HG03342 (cell line): ENCODE data around the gene ASCL4.
"Not testable (repeated sequence)": the region's sequence is repeated elsewhere in the genome, so short reads cannot be mapped to it uniquely, and the experiment has no call there.

Experiments
- ATAC-seq: cut with Tn5 transposase; IDR thresholded peaks from one replicate; pipeline ENCODE4 v1.9.1; 2021; ENCODE audit warnings: mild to moderate bottlenecking, moderate library complexity; ENCODE audit not compliant: unreplicated experiment

Gene ASCL4, protein sequence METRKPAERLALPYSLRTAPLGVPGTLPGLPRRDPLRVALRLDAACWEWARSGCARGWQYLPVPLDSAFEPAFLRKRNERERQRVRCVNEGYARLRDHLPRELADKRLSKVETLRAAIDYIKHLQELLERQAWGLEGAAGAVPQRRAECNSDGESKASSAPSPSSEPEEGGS

DNA sequence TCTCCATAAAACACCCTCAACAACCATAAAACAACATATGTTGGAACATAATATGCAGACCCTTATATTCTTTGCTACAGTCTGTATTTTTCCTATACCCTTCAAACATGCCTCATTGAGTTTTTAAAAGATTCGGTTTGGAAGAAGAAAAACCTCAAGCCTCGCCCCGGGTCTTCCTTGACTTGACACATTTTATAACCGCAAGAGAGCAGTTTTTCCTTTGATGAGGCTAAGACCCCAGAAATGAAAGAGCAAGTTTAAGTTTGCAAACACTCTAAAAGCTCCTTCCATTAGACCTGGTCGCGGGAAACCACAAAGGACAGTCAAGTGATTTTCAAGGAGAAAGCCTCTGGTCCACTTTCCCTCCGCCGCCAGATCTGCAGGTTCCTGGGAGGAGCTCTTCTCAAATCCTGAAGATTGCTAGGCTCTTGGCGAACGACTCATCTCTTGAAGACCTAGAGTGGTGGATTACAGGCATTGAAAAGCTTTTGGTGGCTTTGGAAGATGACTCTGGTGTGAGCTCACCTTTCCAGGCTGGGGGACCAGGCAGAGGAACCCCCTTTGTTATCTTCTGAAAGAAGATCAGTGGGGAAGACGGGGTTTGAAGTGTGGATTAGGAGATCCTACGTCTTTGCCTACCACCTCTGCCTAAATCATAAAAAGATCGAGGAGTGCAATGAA, at the start of gene ASCL4:
Gene ASCL4 (plus strand): TSS at position 356 of the 681 bp plus-strand sequence. CDS start 515 bp downstream, outside the sequence.
- no peak for ATAC-seq

DNA sequence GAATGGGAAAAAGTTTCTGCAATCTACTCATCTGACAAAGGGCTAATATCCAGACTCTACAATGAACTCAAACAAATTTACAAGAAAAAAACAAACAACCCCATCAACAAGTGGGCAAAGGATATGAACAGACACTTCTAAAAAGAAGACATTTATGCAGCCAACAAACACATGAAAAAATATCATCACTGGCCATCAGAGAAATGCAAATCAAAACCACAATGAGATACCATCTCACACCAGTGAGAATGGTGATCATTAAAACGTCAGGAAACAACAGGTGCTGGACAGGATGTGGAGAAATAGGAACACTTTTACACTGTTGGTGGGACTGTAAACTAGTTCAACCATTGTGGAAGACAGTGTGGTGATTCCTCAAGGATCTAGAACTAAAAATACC, 47.2 kb upstream of the ASCL4 start:
- ATAC-seq, result not testable (repeated sequence)

- not testable (repeated sequence) for ATAC-seq
These were observed 46.8 kb upstream of the ASCL4 start for GRCh38 chr12:107727742-107728141.

GRCh38 chr12:107730618-107731341, 43.7 kb upstream of the ASCL4 start:
- ATAC-seq, result no peak

DNA sequence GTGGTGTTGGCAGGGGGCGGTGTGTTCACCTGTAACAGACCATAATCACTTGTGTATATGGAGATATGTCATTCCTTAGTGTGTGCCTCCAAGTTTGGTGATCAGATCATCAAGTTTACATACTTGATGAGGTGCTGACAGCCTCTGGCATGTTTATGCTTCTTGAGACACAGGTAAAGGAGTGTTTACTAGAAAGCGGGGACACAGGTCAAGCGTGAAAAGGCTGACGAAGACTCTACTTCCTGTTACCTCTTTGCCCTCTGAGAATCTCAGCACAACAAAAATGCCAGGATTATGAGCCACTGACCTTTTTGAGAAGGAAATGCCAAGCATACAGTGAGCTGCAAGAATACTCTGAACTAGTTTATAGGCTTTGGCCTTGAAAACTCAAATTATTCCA, 43.1 kb upstream of the ASCL4 start:
- ATAC-seq, result no peak

DNA sequence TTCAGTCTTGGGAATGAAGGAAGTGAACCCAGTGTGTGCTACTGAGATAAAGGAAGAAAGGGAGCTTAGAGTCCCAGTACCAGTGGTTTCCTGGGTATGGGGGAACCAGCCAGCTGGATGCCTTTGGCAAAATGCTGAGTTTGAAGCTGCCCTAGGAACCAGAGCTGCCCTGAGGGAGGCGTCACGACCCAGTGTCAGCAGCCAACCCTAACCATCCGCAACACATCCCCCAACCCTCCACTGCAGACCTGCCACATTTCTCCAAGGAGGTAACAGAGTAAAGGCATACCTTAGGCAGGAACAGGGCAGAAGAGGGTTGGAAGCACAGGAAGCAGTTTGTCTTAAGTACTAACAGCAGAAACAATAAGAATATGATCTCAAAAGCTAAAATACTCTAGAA, 42.1 kb upstream of the ASCL4 start:
- ATAC-seq, result no peak

DNA sequence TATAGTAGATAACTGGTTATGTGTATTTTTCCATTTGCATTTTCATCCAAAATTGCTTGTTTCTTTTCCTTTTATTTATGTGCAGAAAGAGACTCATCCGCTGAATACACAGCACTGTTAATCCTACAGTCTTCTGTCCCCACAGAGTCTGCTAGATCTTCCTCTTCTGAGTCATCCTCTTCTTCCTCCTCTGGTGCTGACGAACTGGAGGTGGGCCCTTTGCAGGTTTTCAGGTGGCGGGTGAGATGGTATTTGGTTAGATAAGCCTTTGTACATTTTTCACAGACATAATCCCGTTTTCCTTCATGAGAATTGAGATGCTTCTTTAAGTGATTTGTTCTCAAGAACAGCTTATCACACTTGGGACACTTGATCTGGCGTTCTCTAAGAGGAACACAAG, 40.4 kb upstream of the ASCL4 start:
- no peak for ATAC-seq

DNA sequence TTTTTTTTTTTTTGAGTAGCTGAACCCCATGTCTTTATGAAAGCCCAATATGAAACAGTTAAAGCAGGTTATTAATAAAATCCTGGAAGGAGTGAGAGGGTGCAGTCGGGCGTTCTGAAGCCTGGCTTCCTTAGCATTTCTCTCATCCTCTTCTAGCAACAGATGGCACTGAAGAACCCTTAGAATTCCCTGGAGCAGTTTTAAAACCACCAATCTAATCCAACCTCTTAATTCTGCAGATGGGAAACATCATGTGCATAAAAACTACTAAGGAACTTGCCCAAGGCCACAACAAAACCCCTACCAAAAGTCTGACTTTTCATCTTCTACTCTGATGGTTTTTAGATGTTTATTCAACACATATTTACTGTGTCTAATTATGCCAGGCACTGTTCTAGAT, 38.7 kb upstream of the ASCL4 start:
- ATAC-seq, result no peak

DNA sequence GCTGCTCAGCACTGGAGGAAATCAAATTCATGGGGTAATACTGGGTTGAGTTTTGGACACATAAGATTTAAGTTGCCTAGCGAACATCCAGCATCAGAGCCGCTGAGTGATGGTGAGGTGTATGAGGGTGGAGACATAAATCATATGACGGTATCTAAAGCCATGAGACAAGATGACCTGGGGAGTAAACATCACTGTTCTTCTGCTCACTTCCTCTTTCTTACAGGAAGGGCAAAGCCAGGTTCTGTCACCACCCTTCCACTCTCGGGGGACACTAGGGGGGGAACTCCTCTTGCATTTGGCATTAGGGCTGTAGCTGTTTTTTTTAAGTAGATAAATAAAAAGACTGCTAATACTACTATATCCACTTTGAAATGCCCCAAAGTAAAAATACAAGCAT, 37.6 kb upstream of the ASCL4 start:
- ATAC-seq, result peak; percentile 99

DNA sequence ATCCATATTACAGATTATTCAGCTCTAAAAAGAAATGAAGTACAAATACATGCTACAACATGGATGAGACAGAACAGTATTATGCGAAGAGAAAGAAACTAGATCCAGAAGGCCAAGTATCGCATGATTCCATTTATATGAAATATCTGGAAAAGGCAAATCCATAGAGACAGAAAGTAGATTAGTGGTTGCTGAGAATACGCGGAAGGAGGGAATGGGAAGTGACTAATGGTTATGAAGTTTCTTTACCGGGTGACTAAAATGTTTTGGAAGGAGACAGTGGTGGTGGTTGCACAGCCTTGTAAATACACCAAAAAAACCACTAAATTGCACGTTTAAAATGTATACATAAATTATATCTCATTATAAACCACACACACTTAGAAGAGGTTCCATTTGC, 26.0 kb upstream of the ASCL4 start:
- no peak for ATAC-seq

DNA sequence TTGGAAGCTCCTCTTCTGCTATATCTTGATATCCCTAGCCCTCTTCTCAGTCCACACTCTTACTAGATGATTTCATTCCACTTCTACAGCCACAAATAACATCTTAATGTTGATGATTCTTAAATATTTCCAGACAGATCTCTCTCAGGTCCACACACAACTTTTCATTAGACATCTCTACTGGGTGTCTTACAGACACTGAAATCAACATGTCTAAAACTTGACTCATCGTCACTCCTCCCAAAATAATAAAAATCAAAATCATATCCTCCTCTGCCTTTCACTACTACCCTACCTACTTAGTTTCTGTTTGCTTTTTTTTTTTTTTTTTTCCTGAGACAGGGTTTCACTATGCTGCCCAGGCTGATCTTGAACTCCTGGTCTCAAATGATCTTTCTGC, 25.4 kb upstream of the ASCL4 start:
- no peak for ATAC-seq

DNA sequence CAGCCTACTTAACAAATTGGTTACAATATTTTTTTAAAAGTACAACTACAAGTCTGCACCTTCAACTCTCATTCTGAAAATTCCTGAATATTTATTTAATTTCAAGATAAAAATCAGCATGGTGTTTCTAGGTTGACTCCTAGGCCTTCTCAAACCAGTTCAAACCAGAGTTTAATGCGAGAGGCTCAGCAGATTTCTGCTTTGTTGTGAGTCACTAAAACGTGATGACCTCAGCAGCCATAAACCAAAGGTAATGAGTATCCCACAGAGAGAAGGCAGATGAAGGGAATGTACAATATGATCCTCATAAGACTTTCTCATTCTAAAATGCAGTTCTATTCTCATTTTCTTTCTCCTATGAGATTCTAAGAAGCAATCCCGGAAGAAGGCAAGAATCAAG, 15.1 kb upstream of the ASCL4 start:
- no peak for ATAC-seq

DNA sequence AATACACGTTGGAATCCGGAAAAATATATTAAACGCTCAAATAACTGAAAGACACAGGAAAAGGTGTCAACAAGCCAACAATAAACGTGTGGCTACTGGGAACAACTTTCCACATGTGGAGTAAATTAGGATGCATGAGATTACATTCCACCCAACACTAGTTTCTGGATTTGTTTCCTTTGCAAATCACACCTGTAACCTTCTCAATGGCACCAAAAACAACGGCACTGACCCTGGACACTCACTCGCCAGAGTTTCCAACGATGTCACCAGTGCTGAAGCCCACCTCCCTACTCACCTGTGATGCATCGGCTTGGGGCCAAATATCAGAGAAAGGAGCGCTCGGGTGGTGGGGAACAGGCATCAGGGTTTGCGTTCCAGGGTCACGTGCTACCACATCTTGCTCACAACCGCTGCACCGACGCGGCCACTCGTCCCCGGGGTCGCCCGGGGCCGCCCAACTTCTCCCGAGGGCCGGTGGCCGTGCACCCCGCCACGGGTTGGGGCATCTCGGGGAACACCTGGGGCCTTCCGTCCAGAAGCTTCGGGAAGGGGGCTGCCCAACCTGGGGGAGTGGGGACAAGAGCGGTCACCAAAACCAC, 14.2 kb upstream of the ASCL4 start:
- peak; percentile 19 for ATAC-seq

DNA sequence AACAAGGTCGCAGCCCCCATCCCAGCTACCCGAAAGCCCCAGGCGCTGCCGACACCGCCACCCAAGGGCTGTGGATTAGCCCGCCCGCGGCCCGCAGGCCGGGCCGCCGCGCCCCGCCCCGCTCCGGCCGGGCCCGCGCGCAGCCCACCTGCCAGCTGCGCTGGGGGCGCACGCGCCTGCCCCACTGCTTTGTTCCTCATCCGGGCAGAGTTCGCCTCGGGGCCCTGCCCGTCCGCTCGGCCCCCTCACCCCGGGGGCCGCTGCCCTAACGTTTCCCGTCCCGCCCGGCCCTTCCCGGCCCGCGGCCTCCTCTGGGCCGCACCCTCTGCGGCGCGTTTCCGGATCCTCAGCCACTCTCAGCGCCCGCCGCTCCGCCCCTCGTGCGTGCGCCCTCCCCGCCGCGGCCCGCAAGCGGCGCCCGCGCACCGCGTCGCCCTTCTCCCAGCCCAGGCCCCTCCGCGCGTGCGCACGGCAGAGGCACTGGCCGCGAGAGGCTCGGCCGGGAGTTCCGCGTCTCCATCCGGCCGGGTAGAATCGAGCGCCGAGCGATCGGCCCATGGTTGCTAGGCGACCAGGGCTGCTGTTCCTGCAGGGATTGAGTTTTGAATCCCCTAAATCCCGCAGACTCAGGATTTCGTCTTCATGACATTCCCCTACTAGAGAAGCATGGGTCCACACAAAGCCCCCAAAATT, 13.5 kb upstream of the ASCL4 start, which contains the start of gene PRDM4:
Gene PRDM4 (minus strand): TSS at position 329 of the 693 bp plus-strand sequence. CDS start 622 bp downstream, outside the sequence.
- ATAC-seq, result peak; percentile 93

- no peak for ATAC-seq
These were observed 13.0 kb upstream of the ASCL4 start for GRCh38 chr12:107761502-107761904.

DNA sequence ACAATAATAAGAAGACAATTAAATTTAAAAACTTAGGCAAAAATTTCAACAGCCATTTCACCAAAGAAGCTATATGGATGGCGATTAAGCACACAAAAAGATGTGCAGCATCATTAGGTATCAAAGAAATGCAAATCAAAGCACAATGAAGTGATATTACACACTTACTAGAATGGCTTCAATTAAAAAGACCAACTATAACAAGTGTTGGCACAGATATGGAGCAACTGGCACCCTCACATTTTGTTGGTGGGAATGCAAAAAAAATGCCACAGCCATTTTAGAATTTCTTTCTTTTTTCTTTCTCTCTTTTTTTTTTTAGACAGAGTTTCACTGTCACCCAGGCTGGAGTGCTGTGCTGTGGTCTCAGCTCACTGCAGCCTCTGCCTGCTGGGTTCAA, 11.6 kb upstream of the ASCL4 start:
- no peak for ATAC-seq

DNA sequence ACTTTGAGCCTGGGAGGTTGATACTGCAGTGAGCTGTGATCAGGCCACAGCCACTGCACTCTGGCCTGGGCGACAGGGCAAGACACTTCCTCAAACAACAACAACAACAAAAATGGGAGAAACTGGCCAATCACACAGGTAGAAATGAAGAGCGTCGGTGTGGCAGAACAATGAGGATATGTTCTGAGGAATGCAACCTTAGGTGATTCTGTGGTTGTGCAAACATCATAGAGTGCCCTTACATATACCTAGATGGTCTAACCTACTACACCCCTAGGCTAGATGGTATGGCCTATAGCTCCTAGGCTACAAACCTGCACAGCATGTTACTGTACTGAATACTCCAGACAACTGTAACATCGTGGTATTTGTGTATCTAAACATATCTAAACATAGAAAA, 9.9 kb upstream of the ASCL4 start:
- ATAC-seq, result no peak

- ATAC-seq, result no peak
These were observed 9.2 kb upstream of the ASCL4 start for GRCh38 chr12:107765316-107765715.

- ATAC-seq, result no peak
These were observed 7.0 kb upstream of the ASCL4 start for GRCh38 chr12:107767466-107767865.

DNA sequence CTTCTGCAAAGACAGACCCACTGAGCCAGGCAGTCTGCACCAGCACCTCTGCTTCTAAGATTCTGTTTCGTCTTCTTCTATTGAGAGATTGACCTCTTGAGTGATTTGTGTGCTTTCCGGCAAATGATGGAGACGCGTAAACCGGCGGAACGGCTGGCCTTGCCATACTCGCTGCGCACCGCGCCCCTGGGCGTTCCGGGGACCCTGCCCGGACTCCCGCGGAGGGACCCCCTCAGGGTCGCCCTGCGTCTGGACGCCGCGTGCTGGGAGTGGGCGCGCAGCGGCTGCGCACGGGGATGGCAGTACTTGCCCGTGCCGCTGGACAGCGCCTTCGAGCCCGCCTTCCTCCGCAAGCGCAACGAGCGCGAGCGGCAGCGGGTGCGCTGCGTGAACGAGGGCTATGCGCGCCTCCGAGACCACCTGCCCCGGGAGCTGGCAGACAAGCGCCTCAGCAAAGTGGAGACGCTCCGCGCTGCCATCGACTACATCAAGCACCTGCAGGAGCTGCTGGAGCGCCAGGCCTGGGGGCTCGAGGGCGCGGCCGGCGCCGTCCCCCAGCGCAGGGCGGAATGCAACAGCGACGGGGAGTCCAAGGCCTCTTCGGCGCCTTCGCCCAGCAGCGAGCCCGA, 703 bp downstream of the ASCL4 start:
- no peak for ATAC-seq

- ATAC-seq, result no peak
These were observed 1.7 kb downstream of the ASCL4 start for GRCh38 chr12:107776171-107776570.
